ENCODE results near the gene ENDOD1.
"Not testable (repeated sequence)": the region's sequence is repeated elsewhere in the genome, so short reads cannot be mapped to it uniquely, and the experiment has no call there.

ENDOD1 gene

DNA sequence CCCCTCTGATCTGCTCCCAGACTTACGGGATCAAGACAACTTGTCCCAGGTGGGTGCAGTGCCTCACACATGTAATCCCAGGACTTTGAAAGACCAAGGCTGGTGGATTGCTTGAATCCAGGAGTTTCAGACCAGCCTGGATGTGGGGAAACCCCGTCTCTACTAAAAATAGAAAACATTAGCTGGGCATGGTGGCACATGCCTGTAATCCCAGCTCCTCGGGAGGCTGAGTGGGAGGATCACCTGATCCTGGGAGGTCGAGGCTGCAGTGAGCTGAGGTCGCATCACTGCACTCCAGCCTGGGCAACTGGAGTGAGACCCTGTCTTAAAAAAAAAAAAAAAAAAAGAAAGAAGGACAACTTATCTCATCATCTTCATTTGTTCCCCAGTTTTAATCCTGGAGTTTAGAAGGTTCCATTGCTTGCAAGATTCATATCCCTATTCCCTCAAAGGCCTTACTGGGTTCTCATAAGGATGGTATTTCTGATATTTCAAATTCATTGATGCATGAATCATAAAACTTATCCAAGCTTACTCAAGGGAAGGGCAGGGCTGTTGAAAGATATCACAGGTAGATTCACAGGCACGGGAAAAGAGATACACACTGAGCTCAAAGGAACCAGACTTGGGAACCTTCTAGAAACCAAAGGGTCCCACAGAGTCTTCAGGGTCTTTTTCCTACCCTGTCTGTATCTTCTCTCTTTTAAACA is 14.6 kb downstream of the ENDOD1 start:
- no peak for DNase-seq (ENCODE audit: low spot score)

DNA sequence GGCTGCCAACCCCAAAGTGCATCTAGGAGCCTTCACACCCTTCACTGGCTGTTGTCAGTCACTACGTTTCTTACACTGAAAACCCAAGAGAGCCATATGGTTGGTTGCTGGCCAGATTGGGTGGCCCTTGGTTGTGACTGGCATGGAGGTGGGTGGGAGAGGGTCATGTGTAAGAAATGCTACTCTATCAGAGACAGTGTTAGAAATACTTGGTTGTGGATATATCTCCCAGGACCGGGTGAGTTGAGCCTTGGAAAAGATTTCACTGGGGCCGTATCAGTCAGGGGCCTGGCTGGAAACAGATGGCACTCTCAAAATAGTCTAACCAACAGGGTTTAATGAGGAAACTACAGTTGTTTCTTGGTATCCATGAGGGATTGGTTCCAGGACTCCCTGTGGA is 15.2 kb downstream of the ENDOD1 start:
- DNase-seq (ENCODE audit: low spot score): peak; percentile 91

DNA sequence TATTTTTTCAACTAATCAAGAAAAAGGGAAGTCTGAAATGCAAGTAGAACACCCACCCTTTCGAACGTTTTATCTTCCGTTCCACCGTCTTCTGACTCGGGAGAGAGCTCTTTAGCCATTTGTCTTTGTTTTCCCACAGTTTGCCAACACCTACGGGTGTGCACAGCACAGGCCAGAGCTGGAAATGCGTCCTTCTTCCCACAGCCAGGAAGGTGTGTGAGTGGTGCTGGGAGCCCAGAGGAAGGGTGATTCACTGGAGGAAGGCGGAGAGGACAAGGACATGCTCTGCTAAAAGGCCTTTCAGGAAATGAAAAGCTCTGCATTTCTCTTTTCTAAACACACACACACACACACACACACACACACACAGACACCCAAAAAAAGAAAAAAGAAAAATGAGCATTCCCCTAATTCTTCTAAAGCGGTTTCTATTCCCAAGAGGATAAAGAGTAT is 18.5 kb downstream of the ENDOD1 start:
- DNase-seq (ENCODE audit: low spot score): peak; percentile 84

DNA sequence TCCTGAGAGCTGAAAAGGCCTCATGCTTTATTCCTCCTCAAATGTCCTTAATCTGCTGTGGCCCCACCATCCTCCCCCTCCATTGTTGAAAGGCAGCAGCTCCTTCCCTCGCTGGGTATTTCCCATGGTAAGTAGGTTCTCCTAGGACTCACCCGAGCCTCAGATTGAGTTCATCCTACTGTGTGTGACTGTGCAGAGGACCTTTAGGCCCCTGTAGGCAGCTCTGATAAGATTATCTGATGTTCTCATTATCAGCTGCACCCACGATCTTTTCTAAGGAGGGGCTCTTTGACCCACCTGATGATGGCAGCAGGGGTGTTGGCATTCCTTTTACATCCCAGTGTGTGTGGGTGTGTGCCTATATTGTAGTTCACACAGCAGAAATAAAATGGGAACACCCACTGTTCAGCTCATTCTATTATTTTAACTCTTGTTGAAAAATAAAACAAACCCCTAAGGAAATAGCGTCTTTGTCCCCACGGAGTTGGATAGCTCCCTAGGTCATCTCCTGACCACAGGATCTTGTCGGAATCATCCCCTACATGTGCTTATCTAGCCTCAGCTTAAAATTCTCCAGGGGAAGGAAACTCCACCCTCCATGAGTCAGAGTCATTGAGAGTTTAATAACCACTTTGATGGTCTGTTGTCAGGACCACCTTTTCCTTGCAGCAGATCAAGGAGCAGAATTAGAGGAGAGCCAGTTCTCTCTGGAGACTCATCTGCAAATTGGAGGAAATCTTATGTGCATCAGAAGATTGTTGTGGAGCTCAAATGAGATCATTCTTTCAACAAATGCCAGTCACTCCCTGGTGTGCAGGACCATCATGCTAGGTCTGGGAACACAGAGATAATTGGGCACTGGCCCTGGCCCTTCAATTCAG is 19.3 kb downstream of the ENDOD1 start:
- DNase-seq (ENCODE audit: low spot score): peak; percentile 59

DNA sequence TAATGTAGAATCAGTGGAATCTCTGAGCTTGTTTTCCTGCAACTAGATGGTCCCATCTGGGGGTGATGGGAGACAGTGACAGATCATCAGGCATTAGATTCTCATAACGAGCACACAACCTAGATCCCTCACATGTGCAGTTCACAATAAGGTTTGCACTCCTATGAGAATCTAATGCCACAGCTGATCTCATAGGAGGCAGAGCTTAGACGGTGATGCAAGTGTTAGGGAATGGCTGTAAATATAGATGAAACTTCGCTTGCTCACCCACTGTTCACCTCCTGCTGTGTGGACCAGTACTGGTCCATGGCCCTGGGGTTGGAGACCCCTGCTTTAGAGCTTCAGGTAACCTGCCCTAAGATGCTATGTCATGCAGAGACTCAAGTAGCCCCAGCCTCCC is 21.8 kb downstream of the ENDOD1 start:
- not testable (repeated sequence) for DNase-seq (ENCODE audit: low spot score)

DNA sequence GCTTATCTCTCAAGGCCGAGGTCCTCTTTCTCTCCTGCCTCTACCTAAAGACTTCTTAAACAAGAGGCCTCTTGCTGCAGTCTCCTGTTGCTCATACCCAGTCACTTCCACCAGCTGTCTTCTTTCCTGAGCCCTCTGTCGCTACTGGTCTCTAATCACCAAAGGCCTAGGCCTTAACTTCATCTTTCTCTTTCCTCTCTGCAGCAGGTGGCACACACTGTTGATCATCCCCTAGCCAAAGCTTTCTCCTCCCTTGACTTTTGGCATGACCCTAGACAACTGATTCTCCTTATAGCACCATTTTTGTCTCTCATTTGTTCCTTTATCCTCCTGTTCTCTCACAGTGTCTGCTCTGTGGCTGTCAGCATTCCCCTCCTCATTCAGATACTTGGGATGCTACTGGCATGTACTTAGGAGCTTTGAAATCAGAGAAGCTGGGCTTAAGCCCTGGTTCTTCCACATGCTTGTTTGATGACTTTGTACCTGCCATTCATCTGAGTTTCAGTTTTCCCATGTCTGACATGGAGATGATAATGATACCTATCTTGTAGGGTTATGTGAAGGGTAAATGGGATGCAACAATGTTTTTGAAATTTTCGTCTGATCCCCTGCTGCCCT is 22.4 kb downstream of the ENDOD1 start:
- no peak for DNase-seq (ENCODE audit: low spot score)

DNA sequence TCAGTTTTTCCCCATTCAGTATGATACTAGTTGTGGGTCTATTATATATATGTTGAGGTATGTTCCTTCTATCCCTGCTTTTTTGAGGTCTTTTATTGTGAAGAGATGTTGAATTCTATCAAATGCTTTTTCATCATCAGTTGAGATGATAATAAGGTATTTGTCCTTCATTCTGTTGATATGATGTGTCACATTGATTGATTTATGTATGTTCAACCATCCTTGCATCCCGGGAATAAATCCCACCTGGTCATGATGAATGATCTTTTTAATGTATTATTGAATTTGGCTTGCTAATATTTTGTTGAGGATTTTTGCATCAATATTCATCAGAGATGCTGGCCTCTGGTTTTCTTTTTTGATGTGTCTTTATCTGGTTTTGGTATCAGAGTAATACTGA is 26.0 kb downstream of the ENDOD1 start:
- DNase-seq (ENCODE audit: low spot score): no peak

DNA sequence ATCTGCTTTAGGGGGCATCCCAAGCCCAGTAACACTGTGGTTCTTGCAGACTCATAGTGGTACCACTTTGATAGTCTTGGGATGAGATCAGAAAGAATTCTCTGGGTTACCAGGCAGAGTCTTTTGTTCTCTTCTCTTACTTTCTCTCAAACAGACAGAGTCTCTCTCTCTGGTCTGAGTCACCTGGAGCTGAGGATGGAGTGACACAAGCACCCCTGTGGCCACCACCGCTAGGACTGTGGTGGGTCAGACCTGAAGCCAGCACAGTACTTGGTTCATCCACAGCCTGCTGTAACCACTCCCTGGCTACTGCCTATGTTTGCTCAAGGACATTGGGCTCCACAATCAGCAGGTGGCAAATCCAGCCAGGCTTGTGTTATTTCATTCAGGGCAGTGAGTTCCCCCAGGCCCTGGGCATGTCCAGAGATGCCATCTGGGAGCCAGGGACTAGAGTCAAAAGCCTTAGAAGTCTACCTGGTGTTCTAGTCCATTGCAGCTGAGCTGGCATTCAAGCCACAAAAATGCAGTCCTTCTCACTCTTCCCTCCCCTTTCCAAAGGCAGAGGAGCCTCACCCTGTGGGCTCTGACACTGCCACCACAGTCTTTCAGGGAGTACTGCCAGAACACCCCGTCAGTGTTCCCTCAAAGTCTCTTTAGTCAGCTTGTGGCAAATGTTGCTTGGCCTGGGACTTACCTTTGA is 29.9 kb downstream of the ENDOD1 start:
- DNase-seq (ENCODE audit: low spot score): no peak

DNA sequence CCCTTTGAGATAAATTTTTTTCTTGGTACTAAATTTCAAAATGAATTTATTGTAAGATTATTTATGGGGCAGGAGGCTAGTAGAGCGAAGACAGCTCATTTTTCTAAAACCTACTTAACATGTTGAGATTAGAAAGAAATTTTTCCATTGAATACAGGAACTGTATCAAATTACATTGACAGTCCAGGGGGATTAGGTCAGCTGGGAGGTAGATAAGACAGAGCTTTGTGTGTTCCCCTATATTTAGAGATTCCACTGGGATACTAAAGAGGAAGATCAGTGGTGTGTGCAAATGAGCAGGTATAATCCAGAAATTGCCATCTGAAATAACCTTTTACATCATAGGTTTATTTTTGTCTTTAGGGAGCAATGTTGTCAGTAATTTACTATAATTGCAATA is 32.1 kb downstream of the ENDOD1 start:
- DNase-seq (ENCODE audit: low spot score): no peak

DNA sequence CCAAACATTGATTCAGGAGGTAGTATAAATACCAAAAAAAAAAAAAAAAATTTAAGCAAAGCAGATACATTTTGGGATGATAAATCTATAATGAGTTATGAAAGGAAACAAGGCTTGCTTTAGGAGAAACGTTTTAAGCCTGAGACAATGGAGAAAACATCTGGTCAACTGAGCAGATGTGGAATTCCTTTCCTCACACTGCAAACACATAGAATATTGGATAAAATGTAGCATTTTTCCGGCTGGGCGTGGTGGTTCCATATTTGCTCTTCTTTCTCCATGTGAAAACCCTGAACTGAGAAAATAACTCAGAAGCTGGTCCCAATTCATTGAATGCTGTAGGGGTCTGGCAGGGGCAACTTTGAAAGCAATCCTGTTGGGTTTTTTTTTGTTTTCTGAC is 33.9 kb downstream of the ENDOD1 start:
- no peak for DNase-seq (ENCODE audit: low spot score)

DNA sequence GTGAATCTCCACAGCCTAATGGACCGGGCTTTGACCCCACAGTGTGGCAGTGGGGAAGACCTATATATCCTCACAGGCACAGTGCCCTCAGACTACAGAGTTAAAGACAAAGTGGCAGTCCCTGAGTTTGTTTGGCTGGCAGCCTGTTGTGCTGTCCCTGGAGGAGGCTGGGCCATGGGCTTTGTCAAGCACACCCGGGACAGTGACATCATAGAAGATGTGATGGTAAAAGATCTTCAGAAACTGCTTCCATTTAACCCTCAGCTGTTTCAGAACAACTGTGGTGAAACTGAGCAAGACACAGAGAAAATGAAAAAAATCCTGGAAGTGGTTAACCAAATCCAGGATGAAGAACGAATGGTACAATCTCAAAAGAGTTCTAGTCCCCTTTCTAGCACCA is 39.0 kb downstream of the ENDOD1 start:
- DNase-seq (ENCODE audit: low spot score): no peak

DNA sequence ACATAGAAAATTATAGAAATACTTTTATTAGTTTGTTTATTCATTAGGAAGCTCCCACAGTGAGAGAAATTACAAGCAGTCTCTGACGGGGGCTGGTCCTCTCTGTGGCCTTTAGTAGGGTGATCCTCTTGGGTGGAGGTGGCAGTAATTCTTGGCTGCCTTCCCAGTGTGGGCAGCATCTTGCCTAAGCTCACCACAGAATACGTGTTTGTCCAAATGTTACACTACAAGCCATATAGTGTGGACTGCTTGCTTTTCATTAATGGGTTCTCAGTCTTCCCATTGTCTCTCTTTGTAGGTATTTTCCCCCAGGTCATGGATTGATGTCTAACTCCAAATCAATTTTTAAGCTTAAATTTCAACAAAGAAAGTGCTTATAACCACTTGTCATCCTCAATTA is 43.3 kb downstream of the ENDOD1 start:
- peak; percentile 31 for DNase-seq (ENCODE audit: low spot score)

DNA sequence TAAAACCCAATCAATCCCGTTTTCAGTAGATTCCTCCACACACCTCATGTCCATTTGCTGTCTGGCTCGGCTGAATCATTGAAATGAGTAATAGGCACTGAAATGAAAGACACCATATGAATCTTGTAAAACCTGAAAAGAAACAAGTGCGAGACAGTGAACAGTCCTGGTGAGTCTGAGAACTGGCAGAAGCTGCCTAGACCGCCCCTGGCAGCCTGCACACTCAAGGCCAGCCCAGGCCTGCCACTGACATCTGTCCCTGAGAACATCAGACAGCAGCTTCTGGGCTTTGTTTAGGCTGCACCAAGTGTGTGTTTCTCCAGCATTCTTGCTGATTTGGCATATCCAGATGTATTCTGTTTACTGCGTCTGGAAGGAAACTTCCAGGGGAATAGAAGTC is 44.8 kb downstream of the ENDOD1 start:
- DNase-seq (ENCODE audit: low spot score): peak; percentile 24

DNA sequence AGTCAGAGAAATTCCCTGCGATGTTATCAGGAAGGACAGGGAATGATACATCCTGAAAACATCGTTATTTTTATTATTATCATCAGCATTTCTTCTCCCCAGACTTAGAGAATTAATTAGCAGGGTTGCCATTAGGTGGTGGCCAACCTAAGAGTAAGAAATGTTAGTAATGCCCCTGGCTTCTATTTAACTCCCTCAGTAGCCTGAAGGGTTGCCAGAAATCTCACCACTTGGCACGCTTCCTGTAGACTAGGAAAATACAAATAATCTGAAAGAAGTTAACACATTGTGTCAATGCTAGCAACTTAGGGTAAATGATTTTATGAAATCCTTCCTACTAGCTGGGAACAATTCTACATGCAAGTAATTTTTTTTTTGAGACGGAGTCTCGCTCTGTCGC is 45.5 kb downstream of the ENDOD1 start:
- no peak for DNase-seq (ENCODE audit: low spot score)

DNA sequence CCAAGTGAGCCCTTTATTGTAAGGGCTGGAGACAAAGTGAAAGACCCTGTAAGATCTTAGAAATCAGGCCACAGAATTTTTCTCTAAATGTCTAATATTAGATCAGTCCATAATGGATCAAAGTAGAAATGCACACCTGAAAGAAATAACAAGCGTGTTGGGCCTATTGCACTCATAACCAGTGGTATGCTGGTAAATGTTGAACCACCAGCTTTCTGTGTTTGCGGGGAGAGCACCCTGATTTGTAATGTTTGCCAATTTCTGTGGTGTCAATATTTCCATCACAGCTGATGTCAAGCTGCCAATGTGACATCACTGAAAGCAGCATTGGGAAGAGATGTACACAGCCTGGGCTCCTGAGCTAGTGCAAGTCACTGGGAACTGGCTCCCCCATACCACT is 46.2 kb downstream of the ENDOD1 start:
- DNase-seq (ENCODE audit: low spot score): no peak

DNA sequence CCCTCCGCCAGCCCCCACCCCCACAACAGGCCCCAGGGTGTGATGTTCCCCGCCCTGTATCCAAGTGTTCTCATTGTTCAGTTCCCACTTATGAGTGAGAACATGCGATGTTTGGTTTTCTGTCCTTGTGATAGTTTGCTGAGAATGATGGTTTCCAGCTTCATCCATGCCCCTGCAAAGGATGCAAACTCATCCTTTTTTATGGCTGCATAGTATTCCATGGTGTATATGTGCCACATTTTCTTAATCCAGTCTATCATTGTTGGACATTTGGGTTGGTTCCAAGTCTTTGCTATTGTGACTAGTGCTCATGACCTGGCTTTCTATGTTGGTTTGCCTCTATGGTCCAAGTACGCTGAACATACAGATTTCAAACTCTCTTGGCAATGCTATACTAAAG is 47.1 kb downstream of the ENDOD1 start:
- DNase-seq (ENCODE audit: low spot score): not testable (repeated sequence)

DNA sequence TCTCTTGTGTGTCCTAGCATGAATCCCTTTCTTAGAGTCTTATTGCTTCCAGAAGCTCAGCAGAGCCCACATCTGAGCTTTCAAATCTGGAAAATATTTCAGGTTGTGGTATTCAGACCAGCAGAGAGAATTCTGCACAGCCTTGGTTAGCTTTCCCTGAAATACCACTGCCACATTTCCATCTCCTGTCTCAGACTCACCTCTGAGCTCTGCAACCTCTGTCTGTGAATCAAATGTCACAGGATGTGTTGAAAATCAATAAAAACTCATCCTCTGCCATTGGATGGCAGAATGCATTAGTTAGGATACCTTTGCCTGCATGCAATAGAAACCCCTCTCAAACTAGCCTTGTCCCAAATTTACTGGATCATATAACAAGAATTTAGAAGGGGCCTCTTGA is 47.7 kb downstream of the ENDOD1 start:
- no peak for DNase-seq (ENCODE audit: low spot score)

DNA sequence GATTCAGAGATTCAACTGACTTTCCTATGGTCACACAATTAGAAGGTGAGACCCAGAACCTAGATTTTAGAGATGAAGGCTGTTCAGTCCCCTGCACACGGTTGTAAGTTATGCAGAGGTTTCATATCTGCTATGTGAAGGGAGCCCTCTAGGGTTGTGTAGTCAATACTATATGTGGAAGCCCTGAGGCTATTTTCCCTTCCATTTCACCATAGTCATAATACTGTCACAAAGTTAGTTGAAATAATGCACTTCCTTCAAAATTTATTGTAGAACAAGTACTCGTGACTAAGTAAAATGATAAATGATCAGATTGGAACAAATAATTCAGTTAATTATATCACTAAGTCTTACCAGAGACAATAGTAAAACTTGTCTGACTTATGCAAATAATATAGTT is 48.8 kb downstream of the ENDOD1 start:
- DNase-seq (ENCODE audit: low spot score): peak; percentile 42

DNA sequence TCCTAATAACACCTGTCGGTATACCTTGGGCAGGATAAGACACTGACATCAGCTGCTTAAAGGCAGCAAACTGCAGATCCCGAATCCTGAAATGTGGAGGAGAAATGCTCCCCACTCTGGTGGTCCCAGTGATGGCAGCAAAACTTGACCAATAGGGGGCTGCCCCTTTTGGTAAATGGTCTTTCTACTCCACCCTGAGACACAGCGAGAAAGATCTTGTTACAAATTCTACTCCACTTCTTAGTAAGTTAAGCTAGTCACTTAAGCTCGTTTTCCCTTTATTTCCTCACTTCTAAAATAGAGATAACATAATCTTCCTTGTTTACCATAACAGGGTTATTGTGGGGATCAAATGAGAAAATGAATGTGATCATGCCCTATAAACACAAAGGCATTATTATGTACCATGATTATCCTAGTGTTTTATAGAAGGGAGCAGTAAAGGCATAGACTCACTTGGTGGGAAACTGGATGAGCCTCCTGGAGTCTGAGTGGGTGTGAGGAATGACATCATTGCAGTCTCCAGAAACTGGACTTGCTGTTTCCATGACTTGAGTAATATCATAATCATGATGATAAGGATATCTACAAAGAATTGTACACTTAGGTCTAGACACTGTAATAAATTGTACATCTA is 50.9 kb downstream of the ENDOD1 start:
- no peak for DNase-seq (ENCODE audit: low spot score)

DNA sequence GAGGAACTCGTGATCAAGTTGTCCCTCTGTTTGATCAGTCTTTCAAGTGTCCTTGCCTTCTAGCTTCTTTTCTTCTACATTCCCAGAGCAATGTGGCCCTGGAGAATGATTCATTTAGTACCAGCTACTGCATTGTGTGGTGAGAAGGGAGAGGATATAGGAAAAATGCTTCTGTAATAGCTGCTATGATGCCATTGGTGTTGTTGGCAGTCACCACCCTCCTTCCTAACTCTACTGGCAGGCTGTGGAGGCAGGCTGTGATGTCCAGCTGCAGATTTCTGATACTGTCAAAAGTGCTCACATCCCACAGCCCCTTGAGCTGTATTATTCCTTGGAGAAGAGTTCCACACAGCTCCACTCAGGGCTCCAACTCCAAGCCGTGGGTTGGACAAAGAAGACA is 52.8 kb downstream of the ENDOD1 start:
- DNase-seq (ENCODE audit: low spot score): no peak

DNA sequence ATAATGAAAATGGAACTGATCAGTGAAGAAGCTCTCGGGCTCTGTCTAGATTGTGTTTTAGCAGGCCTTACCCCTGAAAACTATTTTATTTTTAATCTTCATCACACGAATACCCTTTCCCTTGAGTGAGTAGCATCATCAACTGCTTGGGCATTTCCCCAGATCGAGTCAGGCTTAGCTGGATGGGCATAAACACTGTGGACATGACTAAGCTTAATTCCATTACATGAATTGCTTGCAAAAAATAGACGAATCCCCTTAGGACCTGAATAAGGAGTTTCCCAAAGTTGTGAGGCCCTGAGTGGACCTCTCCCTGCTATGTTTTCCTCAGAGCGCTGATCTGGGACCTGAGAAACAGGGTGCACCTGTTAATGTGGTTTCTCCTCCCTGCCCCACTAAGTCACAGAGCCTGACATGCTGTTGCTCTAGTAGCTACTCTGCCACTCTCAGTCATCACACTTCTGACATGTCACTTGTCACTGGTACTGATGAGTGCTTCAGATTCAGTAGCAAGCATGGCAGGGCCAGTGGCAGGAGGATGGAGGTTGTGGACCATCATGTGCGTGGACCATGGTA is 53.5 kb downstream of the ENDOD1 start:
- DNase-seq (ENCODE audit: low spot score): no peak

Data from cerebellar cortex (tissue), 1 donor.